SU-DHL-6 (cell line): ENCODE data around the gene LLCFC1.

Source experiments
- CTCF ChIP-seq: fragments of 200-600 bp; sonication (generic); IDR thresholded peaks from one replicate; pipeline ENCODE4 v1.5.1; 2017; ENCODE audit warnings: antibody characterized with exemption, mild to moderate bottlenecking, low read length, moderate library complexity; ENCODE audit not compliant: insufficient read depth, poor library complexity, severe bottlenecking
- EZH2phosphoT487 ChIP-seq: fragments of 200-600 bp; sonication (generic), shearing (Covaris generic); conservative IDR thresholded peaks from 2 replicates; pipeline ENCODE4 v1.6.1; 2018; ENCODE audit warnings: mild to moderate bottlenecking, antibody characterized with exemption, low read length, moderate library complexity, mixed read lengths

- TF ChIP-seq CTCF (no peak), EZH2phosphoT487 (no peak)
Measured at GRCh38 chr7:142964502-142965246, 25.4 kb downstream of the LLCFC1 start.
